Nephron (organoid): ENCODE measurements around the gene MED27.
A peak's percentile ranks its signal among the peaks of the same experiment; 100 is the strongest.

Experiments used
- H3K27ac Mint-ChIP-seq, 3 experiments: 2 replicates each; pipeline ENCODE4 v1.8.0; 2020; ENCODE audit warnings: mixed read lengths in 3 of 3, mild to moderate bottlenecking in 2 of 3, moderate library complexity in 1 of 3
- H3K27me3 Mint-ChIP-seq: 2 replicates; pipeline ENCODE4 v1.8.0; 2021; ENCODE audit warnings: low read depth, mild to moderate bottlenecking, moderate library complexity, mixed read lengths
- H3K36me3 Mint-ChIP-seq: 2 replicates; pipeline ENCODE4 v1.8.0; 2020; ENCODE audit warnings: low read depth, mixed read lengths
- H3K4me1 Mint-ChIP-seq: 2 replicates; pipeline ENCODE4 v1.8.0; 2020; ENCODE audit warnings: mixed read lengths
- H3K4me3 Mint-ChIP-seq, 3 experiments: 2 replicates each; pipeline ENCODE4 v1.8.0; 2020; ENCODE audit warnings: mild to moderate bottlenecking in 3 of 3, mixed read lengths in 3 of 3, moderate library complexity in 2 of 3
- H3K9me3 Mint-ChIP-seq: 2 replicates; pipeline ENCODE4 v1.8.0; 2020; ENCODE audit warnings: mixed read lengths
- CTCF ChIP-seq, 3 experiments: fragments of 200-600 bp; sonication (generic); IDR thresholded peaks; one replicate each; pipeline ENCODE4 v1.5.0; 2021; ENCODE audit warnings: antibody characterized with exemption in 3 of 3; ENCODE audit not compliant: unreplicated experiment in 3 of 3

MED27 gene

GRCh38 chr9:132108728-132109127, 29.1 kb upstream of the MED27 start:
- Mint-ChIP-seq H3K9me3 (no peaks in the 10 kb centered on the region), H3K27ac (no peak overlapping the region), H3K36me3 (no peaks in the 10 kb centered on the region), H3K4me1 (no peaks in the 10 kb centered on the region), H3K27me3 (peaks cover 68% of the 10 kb centered on the region), H3K4me3 (no peak overlapping the region)
- TF ChIP-seq CTCF (IDR thresholded peaks at IDR 0.05; ENCODE audit: unreplicated experiment in 3 of 3) = no peak

GRCh38 chr9:132099741-132100407, 20.2 kb upstream of the MED27 start:
- no peak for TF ChIP-seq CTCF (IDR thresholded peaks at IDR 0.05; ENCODE audit: unreplicated experiment in 3 of 3)
- Mint-ChIP-seq H3K36me3 (no peaks in the 10 kb centered on the region), H3K27ac (no peak overlapping the region), H3K9me3 (peaks cover 8% of the 10 kb centered on the region), H3K4me1 (no peaks in the 10 kb centered on the region), H3K4me3 (no peak overlapping the region), H3K27me3 (peaks cover 39% of the 10 kb centered on the region)

- H3K4me3 Mint-ChIP-seq = no peak overlapping the region
- H3K36me3 Mint-ChIP-seq = no peaks in the 10 kb centered on the region
- TF ChIP-seq CTCF (IDR thresholded peaks at IDR 0.05; ENCODE audit: unreplicated experiment in 3 of 3) = no peak
- H3K9me3 Mint-ChIP-seq = peaks cover 8% of the 10 kb centered on the region
- no peak overlapping the region for H3K27ac Mint-ChIP-seq
- peaks cover 39% of the 10 kb centered on the region for H3K27me3 Mint-ChIP-seq
- peaks cover 6% of the 10 kb centered on the region for H3K4me1 Mint-ChIP-seq
Observed at GRCh38 chr9:132099167-132099566, 19.5 kb upstream of the MED27 start.

GRCh38 chr9:132094314-132094791, 14.7 kb upstream of the MED27 start:
- no peaks in the 10 kb centered on the region for H3K36me3 Mint-ChIP-seq
- no peaks in the 10 kb centered on the region for H3K9me3 Mint-ChIP-seq
- H3K27ac Mint-ChIP-seq = peak overlapping the region in 2 of 3 experiments; percentile 43 to 52
- TF ChIP-seq CTCF (IDR thresholded peaks at IDR 0.05; ENCODE audit: unreplicated experiment in 3 of 3) = no peak
- H3K4me1 Mint-ChIP-seq = peaks cover 7% of the 10 kb centered on the region
- peaks cover 35% of the 10 kb centered on the region for H3K27me3 Mint-ChIP-seq
- no peak overlapping the region for H3K4me3 Mint-ChIP-seq

GRCh38 chr9:132090771-132091170, 11.1 kb upstream of the MED27 start:
- Mint-ChIP-seq H3K4me1 (peaks cover 7% of the 10 kb centered on the region), H3K27me3 (peaks cover 12% of the 10 kb centered on the region), H3K9me3 (no peaks in the 10 kb centered on the region), H3K4me3 (no peak overlapping the region), H3K36me3 (no peaks in the 10 kb centered on the region), H3K27ac (no peak overlapping the region)
- no peak for TF ChIP-seq CTCF (IDR thresholded peaks at IDR 0.05; ENCODE audit: unreplicated experiment in 3 of 3)

GRCh38 chr9:132087438-132088030, 7.9 kb upstream of the MED27 start:
- Mint-ChIP-seq H3K4me3 (no peak overlapping the region), H3K36me3 (no peaks in the 10 kb centered on the region), H3K9me3 (no peaks in the 10 kb centered on the region), H3K4me1 (no peaks in the 10 kb centered on the region), H3K27me3 (peaks cover 22% of the 10 kb centered on the region), H3K27ac (no peak overlapping the region)
- no peak for TF ChIP-seq CTCF (IDR thresholded peaks at IDR 0.05; ENCODE audit: unreplicated experiment in 3 of 3)
